SIG-M5 treated with dmso at 0.1 percent for 504 hours (cell line): Measurements from ENCODE around the gene PWWP2B.

Source experiments
- DNase-seq: peaks from one replicate; lab custom pipeline; 2025; ENCODE audit not compliant: unreplicated experiment; lab: John Stamatoyannopoulos, UW

The PWWP2B gene

DNA sequence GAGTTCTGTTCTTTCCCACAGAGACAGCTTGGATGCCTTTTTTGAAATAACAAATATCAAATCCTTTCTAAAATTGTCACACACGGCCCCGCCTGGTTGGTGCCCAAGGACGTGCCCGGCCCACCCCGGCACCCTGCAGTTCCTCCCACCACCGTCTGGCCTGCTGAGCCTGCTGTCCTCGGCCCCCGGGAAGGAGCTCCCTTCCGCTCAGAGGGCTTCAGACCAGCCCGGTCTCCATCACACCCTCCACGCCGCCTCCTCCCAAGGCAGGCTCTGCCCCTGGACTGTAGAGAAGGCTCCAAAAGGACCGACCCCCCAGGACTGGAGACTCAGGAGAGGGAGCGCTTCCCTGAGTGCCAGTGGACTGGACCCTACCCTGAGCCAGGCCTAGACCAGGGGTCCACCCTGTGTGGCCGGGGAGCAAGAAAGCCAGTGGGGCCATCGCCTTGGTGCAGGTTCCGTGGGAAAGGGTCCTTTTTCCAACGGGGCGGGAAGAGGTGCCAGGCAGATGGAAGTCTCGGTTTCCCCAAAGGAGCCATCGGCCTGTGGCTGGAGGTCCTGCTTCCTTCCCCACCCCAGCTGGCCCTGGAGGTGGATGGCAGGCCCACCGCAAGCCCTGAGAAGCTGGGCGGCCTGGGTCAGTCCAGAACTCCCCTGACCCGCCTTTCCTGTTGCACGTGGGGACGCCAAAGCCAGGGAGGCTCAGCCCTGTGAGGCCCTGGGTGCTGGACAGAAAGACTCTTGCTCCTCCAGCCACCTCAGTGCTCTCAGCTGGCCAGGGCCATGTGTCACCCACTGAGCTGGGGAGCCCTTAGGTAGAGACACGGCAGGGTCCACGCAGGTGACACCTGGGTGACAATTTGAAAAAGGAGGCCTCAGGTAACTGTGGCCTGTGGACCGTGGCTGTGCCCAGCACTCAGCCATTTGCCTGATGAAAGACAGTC, 69.8 kb downstream of the PWWP2B start:
- no peak for DNase-seq
